Gastroesophageal sphincter (tissue), 3 donors: Measurements from ENCODE around the gene RUNX2.

Experiments
- CTCF ChIP-seq, 4 experiments: fragments of 200-600 bp in 2 of 4; fragments of 450-650 bp in 2 of 4; sonication (generic) in 1 of 4; IDR thresholded peaks; one replicate each; pipeline ENCODE4 v1.5.1; 2017 to 2019; ENCODE audit warnings: antibody characterized with exemption in 4 of 4, mild to moderate bottlenecking in 2 of 4, moderate library complexity in 2 of 4
- EP300 ChIP-seq: sonication (generic); formaldehyde crosslinking; IDR thresholded peaks from one replicate; pipeline ENCODE4 v1.6.1; 2017; ENCODE audit warnings: antibody characterized with exemption, mild to moderate bottlenecking
- POLR2A ChIP-seq, 2 donors: fragments of 450-650 bp; IDR thresholded peaks; one replicate each; pipeline ENCODE4 v1.6.1; 2017; ENCODE audit warnings: antibody characterized with exemption in 2 of 2, mild to moderate bottlenecking in 2 of 2, moderate library complexity in 1 of 2

- TF ChIP-seq CTCF (IDR thresholded peaks at IDR 0.05) (no peak), POLR2A (IDR thresholded peaks at IDR 0.05) (no peak), EP300 (no peak)
Measured at GRCh38 chr6:45438849-45439406, 110.8 kb downstream of the RUNX2 start.
